Measurements from ENCODE around the gene SCO2. TPM values are rescaled to one million over a fixed set of nuclear protein-coding genes. Genes with fewer than 3 reads are reported as not detected.

Gene SCO2
- total RNA-seq, 6 experiments from 2014 or later = 0.80 to 4.2 (median 2.5) TPM; not detected in 2

GRCh38 chr22:50482107-50483074 lies 43.0 kb downstream of the SCO2 start:
- WGBS (ENCODE audit: insufficient coverage, low coverage, low lambda C conversion rate, missing lambda C conversion rate) = 44% methylated on average over 7 of the region's 35 CpGs
- H3K4me3 ChIP-seq = peak overlapping the region; percentile 45 to 53 (median 52)
- H3K4me1 ChIP-seq = peaks cover 0 to 11% (median 1%) of the 10 kb centered on the region in 4 donors
- H3K36me3 ChIP-seq = no peaks in the 10 kb centered on the region
- no peaks in the 10 kb centered on the region for H3K27me3 ChIP-seq
- H3K9me3 ChIP-seq = no peaks in the 10 kb centered on the region
- peak; percentile 23 to 64 (median 40) for ATAC-seq
- no peak overlapping the region for H3K27ac ChIP-seq
- intact Hi-C loops (cut with DNase I) = loop anchor here in 1 of 2 donors (10.0 kb wide), 1 partner anchor 238 kb away; the partner anchor contains the start of gene TUBGCP6
- TF ChIP-seq, protein P1, sequence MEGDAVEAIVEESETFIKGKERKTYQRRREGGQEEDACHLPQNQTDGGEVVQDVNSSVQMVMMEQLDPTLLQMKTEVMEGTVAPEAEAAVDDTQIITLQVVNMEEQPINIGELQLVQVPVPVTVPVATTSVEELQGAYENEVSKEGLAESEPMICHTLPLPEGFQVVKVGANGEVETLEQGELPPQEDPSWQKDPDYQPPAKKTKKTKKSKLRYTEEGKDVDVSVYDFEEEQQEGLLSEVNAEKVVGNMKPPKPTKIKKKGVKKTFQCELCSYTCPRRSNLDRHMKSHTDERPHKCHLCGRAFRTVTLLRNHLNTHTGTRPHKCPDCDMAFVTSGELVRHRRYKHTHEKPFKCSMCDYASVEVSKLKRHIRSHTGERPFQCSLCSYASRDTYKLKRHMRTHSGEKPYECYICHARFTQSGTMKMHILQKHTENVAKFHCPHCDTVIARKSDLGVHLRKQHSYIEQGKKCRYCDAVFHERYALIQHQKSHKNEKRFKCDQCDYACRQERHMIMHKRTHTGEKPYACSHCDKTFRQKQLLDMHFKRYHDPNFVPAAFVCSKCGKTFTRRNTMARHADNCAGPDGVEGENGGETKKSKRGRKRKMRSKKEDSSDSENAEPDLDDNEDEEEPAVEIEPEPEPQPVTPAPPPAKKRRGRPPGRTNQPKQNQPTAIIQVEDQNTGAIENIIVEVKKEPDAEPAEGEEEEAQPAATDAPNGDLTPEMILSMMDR (IDR thresholded peaks at IDR 0.05) = no peak
- TF ChIP-seq POLR2A (IDR thresholded peaks at IDR 0.05) = no peak
- DNase-seq = no peak

- peaks cover 0 to 11% (median 1%) of the 10 kb centered on the region in 4 donors for H3K4me1 ChIP-seq
- H3K27me3 ChIP-seq = no peaks in the 10 kb centered on the region
- intact Hi-C loops (cut with DNase I) = loop anchor here in 1 of 2 donors (10.0 kb wide), 1 partner anchor 237 kb away; the partner anchor contains the start of gene TUBGCP6
- 0% methylated on average over 2 of the region's 70 CpGs for WGBS (ENCODE audit: insufficient coverage, low coverage, low lambda C conversion rate, missing lambda C conversion rate)
- H3K36me3 ChIP-seq = no peaks in the 10 kb centered on the region
- DNase-seq = peak in 1 of 3 donors; percentile 65
- H3K27ac ChIP-seq = no peak within 1 kb of the TSS
- H3K4me3 ChIP-seq = peak within 1 kb of the TSS; percentile 45 to 53 (median 52)
- no peaks in the 10 kb centered on the region for H3K9me3 ChIP-seq
- TF ChIP-seq POLR2A (IDR thresholded peaks at IDR 0.05) = peak; percentile 22
- TF ChIP-seq, protein P1 (IDR thresholded peaks at IDR 0.05) = no peak
- ATAC-seq = peak; percentile 53 to 74 (median 58)
Measured at GRCh38 chr22:50481440-50482106, 43.8 kb downstream of the SCO2 start, which contains the start of gene ADM2. ADM2 (plus strand) TSS chr22:50481543; CDS start chr22:50481848, 305 bp downstream.

- Histone ChIP-seq H3K4me1 (peaks cover 0 to 11% (median 1%) of the 10 kb centered on the region in 4 donors), H3K27ac (no peak overlapping the region), H3K36me3 (no peaks in the 10 kb centered on the region), H3K4me3 (peak overlapping the region; percentile 45 to 53 (median 52)), H3K9me3 (no peaks in the 10 kb centered on the region), H3K27me3 (no peaks in the 10 kb centered on the region)
- DNase-seq = no peak
- WGBS (ENCODE audit: insufficient coverage, low coverage, low lambda C conversion rate, missing lambda C conversion rate) = no CpG with 5 or more reads among the region's 45 CpGs
- ATAC-seq = no peak
- intact Hi-C loops (cut with DNase I) = loop anchor here in 1 of 2 donors (10.0 kb wide), 1 partner anchor 236 kb away; the partner anchor contains the start of gene TUBGCP6
- no peak for TF ChIP-seq POLR2A (IDR thresholded peaks at IDR 0.05)
- TF ChIP-seq, protein P1 (IDR thresholded peaks at IDR 0.05) = no peak
Measured at GRCh38 chr22:50481045-50481439, 44.4 kb downstream of the SCO2 start.

DNA sequence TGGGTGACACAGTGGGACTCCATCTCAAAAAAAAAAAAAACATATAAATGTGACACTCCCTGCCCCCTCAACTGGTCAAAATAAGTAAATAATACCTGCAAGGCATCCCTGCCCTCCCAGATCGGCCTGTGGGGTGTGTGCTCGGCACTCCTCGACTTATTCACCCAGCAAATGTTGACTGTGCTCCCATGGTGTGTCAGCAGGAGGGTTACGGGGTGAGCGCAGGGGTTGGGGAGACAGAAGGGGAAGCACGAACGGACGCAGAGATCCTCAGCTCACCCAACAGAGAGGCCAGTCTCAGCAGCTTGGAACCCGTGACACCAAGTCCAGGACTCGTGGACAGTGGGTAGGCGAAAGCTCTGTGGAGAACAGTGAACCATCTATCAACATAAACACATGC lies 45.7 kb downstream of the SCO2 start:
- no peak for ATAC-seq

More for the DNA sequence above, 45.7 kb downstream of the SCO2 start:
- H3K9me3 ChIP-seq = no peaks in the 10 kb centered on the region
- no peak for TF ChIP-seq POLR2A (IDR thresholded peaks at IDR 0.05)
- TF ChIP-seq, protein P1 (IDR thresholded peaks at IDR 0.05) = no peak
- intact Hi-C loops (cut with DNase I) = loop anchor here in 1 of 2 donors (10.0 kb wide), 1 partner anchor 235 kb away; the partner anchor contains the start of gene TUBGCP6
- H3K4me1 ChIP-seq = peaks cover 0 to 15% (median 0%) of the 10 kb centered on the region in 4 donors
- 40% methylated on average over 1 of the region's 11 CpGs for WGBS (ENCODE audit: insufficient coverage, low coverage, low lambda C conversion rate, missing lambda C conversion rate)
- H3K27ac ChIP-seq = no peak overlapping the region
- H3K36me3 ChIP-seq = no peaks in the 10 kb centered on the region
- no peaks in the 10 kb centered on the region for H3K27me3 ChIP-seq
- H3K4me3 ChIP-seq = no peak overlapping the region
- DNase-seq = no peak

Data from right lobe of liver (tissue), 6 donors.